Stimulated activated CD8-positive, alpha-beta memory T cell treated with anti-CD3 and anti-CD28 coated beads, Interleukin-7, amount 100 ng/mL, for 24 hours (primary cell): ENCODE results near the gene RHO.

Experiments used
- DNase-seq: peaks from one replicate; pipeline ENCODE4 v3.0.0-alpha.2; 2020; ENCODE audit warnings: low read depth

Gene RHO

DNA sequence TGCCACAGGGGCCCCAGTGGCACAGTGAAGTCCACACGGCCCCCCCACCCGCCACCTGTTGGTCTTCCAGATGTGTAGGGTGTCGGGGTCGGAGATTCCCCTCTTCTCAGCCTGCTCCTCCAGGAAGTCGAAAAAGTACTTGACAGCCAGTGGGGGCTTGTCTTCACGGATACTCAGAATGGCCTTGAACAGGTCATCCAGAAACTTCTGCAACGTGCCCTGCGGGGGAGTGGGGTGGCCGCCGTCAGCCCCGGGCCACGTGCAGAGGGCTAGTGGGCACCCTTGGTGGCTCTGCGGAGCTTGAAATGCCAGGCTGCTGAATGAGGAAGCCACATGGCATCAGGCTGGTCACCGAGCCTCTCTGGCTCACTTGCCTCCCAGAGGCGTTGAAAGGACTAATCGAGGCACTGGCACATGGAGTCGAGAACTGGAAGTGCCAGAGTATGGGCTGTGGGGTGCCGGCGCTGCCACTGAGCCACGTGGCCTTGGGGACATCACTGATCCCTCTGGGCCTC is 31.2 kb downstream of the RHO start:
- no peak for DNase-seq

DNA sequence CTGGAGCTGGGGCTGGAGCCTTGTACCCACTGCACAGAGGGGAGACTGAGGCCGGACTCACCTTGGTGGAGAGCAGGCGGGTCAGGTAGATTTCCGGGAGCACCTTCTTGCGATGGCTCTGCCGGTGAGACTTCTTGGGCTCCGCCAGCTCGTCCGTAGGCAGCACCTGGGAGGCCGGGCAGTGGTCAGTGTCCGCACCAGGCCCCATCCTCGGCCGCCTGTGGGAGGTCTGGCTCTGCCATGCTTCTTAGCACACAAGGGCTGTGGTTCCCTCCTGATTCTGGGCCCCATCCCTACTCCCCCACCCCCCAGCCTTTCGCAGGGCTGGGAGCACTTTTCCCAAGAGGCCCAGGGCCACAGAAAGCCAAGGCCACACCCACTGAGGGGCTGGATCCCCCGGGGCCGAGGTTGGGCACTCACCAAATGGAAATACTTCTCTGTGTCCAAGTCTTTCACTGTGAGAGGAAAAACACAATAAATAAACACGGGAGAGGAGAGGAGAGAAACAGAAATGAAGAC is 31.9 kb downstream of the RHO start:
- no peak for DNase-seq

DNA sequence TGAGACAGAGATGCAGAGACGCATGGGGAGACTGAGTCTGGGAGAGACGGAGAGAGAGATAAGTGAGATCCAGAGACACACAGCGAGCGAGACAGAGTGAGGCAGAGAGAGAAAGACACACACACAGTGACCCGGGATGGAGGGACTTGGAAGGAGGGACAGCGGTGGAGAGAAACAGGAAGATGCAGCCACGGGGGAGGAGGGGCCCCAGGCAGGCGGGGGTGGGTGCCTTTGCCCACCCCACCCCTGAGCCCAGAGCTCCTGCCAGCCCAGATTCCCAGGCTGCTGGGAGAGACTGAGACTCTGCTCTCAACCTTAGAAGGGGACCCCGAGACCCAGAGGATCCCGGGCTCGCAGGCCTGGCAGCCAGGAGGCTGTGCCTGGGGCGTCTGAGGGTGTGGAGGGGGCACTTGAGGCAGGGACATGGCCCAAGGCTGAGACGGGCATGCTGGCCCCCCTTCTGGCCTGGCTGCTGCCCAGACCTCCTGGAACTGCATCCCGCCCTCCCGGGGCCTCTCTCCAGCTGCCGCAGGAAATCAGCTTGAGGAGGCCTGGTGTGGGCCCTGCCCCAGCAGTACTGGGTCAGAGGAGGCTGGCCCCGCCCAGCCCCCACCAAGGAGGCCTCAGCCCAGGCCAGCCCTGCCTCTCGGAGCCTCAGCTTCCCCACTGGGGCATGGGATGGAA is 32.6 kb downstream of the RHO start:
- DNase-seq, result no peak

DNA sequence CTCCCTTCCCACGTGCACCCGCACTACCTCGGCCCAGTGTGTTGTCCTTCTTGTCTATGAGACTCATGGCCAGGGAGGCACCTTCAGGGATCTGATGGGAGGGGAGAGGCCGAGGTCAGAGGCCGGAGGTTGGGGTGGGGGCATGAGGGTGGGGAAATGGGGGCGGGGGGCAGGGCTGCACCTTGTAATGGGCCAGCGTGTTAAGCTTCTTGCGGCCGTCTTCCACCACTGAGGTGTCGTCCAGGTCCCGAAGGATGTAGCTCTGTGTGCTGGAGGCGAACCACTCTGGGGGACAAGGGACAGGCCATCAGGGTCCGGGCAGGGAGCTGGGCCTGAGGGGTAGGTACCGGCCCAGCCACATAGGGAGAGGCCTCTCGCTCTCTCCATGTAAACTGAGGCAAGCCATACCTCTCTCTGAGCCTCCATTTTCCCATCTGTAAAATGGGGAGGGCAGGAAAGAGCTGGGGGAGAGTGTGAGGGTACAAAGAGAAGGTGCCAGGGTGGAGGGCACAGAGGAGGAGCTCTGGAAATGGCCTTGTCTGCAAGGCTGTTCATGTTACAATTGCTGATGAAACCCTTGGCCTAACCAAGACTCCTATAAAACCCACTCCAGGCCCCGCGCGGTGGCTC is 33.3 kb downstream of the RHO start:
- DNase-seq, result no peak

DNA sequence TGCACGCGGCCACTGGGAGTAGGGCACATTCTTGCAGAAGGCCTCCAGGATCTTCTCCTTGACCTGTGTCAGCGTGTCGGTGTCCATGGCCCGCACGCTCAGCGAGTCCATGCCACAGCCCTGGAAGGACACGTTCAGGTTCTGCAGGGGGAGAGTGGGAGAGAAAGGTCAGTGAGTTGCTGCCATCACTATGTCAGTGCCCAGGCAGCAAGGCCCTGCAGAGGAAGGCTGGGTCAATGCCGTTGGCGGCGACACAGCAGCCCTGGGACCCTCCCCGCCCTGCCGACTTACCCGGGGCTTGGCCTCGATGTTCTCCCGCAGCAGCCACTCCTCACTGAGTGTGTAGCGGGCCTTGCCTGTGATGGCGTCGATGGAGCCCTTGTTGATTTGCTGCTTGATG is 34.4 kb downstream of the RHO start:
- DNase-seq, result no peak

DNA sequence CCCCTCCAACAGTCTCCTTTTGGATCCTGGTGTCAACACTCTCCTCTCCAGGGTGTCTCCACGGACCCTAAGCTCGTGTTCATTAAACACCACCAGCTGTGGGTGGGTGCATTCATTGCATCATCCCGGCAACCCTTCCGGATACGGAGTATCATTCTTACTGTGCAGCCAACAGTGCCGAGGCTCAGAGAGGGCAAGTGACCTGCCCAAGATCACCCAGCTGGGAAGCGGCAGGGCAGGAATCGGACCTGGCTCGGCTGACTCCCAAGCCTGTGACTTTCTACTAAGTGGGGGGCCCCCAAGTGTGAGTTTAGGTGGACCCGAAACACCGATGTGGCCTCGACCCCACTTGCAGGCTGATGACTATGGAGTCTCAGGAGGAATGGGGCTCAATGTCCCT is 34.9 kb downstream of the RHO start:
- no peak for DNase-seq

DNA sequence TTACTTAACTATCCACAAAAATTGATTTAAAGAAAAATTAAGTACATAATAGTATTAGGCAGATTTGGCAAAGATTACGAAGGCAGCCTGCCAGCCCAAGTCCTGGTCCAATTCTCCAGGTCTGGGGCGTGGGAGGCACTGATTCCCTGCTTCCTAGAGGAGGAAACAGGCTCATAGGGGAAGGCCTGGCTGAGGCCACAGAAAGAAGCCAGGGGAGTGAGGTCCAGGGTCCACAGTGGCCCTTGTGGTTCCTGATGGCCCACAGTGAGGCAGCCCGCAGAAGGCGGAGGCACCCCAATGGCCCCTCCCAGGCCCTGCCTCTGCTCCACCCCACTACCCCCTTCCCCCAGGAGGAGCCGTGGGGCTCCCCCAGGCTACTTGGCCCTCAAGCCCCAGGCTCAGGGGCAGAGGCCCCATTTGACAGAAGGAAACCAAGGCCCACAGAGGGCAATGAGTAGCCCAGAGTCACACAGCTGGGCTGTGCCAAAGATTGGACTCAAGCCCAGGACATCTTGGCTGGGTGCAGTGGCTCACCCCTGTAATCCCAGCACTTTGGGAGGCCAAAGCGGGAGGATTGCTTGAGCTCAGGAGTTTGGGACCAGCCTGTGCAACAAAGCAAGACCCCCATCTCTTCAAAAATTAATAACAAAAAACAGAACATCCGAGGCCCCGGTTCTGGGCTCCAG is 35.6 kb downstream of the RHO start:
- DNase-seq, result no peak

DNA sequence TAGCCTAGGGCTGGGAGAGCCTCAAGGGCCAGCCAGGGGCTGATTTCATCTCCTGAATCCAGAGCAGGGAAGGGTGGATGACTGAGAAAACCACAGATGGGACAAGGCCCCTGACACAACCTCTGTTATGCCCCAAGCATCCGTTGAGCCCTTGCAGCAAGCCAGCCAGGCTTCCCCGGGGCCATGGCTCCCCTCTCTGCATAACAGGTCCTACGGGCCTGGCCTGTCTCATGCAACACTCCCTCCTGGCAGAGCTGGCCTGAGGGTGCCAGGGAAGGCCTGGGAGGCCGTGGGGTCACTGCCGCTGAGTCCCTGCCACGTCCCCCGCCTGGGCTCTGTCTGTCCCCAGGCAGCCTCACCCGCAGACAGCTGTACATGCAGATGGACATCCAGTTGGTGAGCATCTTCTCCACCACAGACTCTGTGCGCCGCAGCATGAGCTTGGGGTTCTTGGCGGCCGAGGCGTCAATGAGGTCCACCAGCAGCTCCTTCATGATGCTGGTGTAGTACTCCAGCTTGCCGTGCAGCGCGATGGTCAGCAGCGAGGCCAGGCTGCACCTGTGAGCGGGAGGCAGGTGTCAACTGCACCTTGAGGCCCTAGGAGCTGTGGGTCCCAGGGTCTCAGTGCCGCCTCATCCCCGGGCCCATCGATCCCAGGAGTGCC is 36.7 kb downstream of the RHO start:
- DNase-seq, result no peak

DNA sequence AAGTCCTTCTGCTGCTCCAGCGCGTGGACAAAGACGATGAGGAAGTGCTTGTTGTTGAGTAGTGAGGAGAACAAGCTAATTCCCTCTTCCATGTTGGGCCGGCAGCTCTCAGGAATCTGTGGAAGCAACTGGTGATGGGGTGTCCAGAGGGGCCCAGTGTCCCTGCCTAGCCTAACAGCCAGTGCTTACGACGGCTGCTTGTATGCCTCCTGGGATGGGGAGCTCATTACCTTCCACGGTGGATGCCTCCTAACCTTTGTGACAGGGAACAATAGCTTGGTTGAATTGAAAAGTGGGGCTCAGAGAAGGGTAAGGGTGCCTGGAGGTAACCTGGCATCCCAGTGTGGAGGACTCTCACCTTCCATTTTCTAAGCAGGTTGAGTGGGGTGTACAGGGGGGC is 37.5 kb downstream of the RHO start:
- no peak for DNase-seq

DNA sequence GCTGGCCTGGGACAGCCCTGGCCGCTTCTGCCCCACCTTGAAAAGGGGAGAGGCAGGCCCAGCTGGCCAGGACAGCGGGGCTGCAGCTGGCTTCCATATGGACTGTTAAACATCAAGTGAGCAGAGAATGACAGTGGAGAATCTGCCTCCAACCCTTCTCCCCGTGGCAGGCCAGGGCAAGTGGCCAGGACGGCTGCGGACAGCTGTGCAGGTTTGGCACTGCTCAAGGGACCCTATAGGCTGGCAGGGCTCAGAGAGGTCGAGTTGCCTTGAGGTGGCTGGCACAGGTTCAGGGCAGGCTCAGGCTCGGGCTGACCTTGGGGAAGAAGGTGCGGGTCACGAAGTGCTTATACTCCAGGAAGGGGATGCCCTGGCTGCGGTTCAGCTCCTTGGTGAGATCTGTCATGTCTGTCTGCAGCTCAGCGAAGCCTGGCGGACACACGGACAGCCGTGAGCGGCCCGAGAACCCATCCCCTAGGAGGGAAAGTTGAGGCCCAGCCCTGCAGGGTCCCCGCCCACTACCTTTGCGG is 38.8 kb downstream of the RHO start:
- DNase-seq, result no peak

DNA sequence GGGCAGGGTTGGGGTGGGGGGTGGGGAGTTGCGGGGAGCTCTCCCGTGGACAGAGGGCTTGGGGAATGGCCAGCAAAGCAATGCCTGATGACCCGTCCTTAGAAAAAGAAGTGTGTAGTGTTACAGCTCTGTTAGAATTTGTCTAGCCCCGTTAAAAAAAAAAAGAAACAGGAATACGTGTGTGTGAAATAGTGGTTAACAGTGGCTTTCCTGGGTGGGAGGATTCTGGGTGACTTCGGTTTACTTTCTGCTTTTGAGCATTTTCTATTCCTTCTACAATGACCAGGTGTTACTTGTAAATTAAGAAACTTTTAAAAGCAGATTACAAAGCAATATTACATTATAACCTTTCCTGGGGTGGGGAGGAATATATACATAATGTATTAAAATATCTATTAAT is 39.5 kb downstream of the RHO start:
- DNase-seq, result no peak

DNA sequence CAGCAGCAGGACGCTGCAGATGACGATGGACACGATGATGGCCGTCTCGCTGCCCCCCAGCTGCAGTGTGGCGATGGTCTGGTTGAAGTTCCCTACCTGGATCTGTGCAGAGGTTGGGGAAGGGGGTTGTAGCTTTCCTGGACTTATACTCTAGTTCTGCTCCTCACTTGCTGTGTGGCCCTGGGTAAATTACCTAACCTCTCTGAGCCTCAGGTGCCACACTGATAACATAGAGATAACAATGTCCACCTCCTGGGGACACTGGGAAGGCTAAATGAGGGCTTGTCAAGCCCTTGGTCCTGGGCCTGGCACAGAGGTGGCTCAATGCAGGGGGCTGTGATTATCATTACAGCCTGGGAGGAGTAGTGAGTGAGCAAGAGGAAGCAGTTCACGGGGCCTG is 41.4 kb downstream of the RHO start:
- no peak for DNase-seq

DNA sequence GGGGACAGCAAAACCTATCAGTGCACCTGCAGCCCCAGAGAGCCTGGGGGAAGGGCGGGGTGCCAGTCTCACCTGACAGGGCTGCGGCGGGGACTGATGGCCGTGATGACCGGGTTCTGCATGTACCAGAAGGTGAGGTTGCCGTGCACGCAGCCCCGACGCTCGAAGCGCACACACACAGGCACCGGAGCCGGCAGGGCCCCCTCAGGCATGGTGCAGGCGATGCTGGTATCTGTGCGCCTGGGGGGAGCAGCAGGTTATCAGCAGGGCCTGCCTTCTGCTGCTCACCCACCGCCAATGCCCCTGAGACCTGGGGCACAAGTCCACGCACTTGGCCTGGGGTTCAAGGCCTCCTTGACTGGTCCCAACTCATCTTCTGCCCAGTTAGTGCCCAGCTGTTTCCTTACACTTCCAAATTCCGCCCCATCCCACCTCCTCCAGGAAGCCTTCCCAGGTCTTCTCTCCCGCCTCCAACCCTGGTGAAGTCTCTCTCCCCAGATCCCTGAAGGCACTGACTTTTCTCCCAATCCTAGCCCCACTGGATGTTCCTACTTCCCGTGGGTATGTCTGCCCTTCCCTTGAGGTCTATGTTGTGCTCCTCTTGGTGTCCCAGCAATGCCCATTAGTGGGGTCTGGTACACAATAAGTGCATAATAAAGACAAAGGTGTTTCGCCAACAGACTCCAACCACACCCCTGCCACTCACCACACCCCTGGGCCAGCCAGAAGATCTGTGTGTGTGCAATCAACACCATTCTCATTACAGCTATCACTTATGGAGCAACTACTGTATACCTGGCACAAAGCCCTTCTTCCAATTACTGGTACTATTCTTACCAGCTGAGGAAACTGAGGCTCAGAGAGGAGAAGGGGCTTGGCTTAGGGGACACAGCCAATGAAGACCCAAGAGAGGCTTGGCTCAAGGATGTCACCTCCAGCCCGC is 43.4 kb downstream of the RHO start:
- DNase-seq, result no peak

DNA sequence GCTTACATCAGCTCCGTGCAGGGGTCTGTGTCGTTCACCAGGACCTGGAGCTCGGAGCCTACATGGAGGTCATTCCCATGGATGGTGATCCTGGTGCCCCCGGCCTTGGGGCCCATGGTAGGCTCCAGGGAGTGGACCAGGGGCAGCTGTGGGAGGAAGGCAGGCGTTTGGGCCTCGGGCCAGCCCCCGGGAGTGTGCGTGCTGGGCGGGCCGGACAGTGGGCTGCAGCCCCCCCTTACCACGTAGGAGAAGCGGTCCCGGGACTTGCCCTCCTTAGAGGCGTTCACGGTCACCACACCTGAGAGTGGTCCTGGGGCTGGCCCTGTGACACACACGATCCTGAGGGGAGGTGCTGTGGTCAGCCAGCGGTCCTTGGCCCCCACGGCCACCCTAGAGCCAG is 44.2 kb downstream of the RHO start:
- DNase-seq, result no peak

DNA sequence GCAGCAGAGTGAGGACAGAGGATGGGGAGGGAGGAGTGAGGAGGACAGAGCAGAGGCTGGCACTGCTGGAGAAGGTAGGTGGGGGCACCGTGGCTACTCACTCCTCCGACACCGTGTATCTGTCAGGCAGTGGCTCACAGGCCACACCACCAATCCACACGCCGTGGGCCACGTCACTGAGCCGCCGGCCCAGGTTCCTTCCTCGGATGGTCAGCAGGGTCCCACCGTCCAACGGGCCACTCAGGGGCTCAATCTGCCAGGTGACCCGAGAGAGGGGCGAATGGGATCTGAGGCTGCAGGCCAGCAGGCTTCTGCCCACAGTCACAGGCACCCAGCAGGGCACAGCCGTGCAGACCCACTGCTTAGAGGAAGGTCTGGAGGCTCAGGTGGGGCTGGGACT is 45.1 kb downstream of the RHO start:
- no peak for DNase-seq

DNA sequence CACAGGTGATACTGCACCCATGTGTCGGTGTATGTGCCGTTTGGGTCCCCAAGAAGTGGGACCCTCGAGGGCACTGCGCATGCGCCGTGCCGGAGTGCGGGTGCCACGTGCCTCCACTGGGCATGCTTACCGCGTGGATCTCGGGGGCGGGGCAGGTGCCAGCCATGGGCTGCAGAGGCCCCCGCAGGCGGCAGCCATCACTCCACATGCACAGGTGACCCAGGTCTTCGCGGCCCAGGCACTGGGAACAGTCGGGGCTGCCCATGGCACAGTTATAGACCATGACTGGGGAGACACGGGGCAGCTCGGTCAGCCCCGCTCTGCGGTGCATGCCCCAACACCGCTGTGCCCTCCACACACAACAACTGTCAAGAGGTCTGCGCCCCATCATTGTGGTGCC is 45.8 kb downstream of the RHO start:
- no peak for DNase-seq

DNA sequence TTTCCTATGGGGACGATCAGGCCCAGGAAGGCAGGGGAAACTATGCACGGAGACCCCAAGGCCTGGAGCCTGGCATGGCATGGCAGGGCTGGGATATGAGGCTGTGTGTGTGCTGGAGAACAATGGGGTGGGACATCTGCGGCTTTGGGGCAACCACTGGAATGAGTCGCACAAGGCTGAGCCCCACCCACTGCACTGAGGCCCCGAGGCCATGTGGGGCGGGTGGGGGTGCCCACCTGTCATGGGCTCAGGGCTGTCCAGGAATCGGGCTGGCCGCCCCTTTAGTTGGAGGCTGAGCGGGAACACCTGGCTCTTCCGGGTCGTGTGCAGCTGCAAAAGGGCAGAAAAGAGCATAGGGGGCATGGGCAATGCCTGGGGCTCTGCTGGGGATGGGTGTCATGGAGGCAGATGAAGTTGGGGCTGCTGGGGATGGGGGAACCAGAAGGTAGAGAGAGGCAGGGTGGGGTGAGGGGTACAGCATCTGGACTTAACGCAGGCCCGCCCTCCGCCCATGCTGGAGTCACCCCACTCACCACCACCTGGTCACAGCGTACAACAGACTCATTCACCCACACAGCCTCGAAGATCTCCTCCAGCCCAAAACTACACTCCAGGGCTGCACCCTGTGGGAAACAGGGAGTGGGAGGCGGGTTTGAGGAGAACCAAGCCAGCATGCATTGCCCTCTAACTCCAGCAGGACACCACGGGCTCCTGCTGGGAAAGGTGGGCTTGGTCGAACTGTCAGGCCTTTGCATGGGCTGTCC is 47.0 kb downstream of the RHO start:
- DNase-seq, result no peak

DNA sequence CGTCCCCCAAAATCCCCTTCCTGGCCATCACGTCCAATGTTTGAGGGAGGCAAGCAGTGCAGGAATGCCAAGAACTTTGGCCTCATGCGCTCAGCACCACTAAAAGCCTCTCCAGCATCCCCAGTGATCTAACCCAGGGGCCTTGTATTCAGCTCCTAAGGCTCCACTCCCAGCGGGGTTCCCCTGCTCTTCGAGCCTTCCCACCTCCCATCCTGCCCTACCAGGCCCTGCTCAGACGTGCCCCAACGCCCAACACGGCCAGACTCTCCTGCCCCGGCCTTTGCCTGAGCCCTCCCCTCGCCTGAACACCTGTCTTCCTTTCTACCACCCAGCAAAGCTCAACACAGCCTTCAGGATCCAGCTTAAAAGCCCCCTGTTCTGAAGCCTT is 47.6 kb downstream of the RHO start:
- DNase-seq, result no peak

DNA sequence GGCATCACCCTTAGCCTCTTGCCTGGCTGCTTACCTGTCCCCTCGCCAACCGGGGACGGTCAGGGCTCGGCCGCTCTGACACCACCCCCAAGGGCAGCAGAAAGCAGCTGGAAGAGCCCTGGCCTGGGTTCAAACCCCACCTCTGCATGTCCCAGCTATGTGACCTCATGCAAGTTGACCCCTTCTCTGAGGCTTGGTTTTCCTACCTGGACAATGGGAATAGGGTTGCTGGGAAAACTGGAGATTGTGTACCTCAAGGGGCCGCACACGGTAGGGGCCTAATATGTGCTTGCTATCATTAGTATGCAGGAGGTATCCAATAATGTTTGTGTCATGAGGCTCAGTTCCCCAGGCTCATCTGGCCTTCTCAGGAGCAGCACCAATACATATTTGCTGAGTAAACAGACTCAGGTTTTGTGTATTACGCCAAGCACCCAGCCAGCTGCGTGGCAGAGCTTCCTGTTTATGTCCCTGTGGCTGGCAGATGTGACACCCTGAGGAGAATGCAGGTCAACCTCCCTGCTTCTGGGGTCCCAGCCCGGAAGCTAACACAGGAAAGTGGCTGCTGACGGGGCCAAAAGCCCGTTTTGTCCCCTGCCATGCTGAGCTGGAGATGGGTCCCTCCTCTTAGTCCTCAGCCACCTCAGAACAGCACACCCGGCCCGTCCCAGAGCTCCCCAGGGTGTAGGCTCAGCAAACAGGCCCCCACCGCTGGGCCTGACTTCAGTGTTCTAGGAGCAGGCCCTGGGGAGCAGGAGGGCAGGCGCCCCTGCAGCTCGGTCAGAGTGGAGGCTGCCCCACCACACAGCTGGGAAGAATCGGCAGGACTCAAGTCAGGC is 48.3 kb downstream of the RHO start:
- peak; percentile 10 for DNase-seq

DNA sequence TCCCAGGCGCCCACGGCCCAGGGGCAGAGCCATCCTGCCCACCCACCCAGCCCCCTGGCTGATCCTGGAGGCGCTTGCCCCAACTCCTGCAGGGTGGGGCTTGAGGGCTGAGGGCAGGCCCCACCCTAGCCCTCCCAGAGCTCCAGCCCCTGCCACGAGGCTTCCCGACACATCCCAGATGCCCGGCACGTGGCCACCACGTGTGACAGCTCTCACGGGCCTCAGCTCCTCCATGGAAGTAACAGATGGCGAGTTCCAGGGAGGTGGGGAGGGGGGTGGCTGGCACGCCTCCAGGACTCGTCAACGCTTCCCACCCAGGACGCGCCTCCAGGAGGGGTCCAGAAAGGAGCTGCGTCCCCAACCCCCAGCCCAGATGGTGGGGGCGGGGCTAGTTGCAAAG is 48.9 kb downstream of the RHO start:
- no peak for DNase-seq
